Stimulated activated CD4-positive, alpha-beta T cell treated with anti-CD3 and anti-CD28 coated beads, Interleukin-15, amount 100 ng/mL, for 48 hours (primary cell): ENCODE measurements around the gene SERPINB8.

Experiments
- DNase-seq, 2 donors: peaks; one replicate each; pipeline ENCODE4 v3.0.0-alpha.2; 2020; ENCODE audit warnings: low read depth in 2 of 2

The SERPINB8 gene

DNA sequence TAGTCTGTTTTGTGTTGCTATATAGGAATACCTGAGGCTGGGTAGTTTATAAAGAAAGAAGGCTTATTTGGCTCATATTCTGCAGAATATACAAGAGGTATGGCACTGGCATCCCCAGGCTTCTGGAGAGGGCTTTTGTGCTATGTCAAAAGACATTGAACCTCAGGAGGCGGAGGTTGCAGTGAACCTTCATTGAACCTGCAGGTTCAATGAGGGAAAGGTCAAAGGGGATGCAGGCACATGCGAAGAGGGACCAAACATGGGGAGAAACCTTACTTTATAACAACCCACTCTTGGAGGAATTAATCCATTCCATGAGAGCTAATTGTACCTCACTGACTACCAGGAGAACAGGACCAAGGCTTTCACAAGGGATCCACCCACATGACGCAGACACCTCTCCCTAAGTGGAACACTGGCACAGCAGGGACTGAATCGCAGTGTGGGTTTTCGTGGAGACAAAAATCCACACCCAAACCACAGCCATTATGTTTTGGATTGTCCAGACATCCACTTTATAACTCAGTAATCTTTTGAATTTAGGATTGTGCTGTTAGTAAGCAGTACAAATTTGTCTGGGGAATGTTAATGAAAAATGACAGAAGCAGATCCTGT, 4.1 kb upstream of the SERPINB8 start:
- no peak for DNase-seq

DNA sequence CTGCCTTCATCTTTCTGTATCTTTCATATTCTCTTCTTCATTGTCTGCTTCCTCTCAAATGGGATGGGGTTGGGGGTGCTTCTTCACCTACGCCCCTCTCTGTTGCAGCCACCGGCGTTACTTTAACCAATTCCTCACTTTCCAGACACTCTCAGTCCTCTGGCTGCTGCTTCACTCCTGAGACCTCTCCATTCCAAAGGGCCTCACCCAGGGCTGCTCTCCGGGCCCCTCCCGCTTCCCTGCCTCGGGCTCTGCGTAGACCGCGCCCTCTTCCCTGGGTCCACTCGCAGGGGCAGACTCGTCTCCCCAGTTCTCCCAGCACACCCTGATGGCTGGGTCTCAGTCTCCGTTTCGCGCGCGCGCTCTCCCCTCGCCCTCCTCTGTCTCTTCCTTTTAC, 926 bp downstream of the SERPINB8 start:
- no peak for DNase-seq

DNA sequence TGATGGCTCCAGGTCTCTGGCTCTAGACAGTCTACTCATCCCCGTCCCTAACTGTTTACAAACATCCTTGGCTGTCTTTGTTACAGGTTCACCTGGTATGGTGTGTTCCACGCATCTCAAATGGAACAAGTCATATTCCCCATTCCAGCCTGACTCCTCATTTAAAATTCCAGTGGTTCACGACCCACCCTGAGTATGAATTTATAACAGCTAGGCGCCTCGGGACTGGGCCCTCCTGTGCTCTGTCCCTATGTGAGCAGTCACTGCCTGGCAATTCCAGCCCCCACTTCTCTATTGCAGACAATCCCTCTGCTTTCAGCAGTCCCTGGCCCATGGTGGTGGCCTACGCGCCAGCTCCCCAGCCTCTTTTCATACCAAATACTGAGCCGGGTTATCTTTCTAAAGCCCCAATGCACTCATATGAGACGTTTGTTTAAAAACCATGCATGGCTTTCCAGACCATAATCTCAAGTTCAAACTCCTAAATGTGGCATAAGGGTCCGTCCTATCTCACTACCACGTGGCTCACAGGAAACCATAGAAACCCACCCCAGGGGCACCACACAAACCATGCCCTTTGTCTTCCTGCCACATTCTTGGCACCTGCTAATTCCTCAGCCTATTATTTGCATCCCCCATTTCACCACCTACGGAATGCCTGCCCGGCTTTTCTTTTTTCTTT, 1.6 kb downstream of the SERPINB8 start:
- no peak for DNase-seq

DNA sequence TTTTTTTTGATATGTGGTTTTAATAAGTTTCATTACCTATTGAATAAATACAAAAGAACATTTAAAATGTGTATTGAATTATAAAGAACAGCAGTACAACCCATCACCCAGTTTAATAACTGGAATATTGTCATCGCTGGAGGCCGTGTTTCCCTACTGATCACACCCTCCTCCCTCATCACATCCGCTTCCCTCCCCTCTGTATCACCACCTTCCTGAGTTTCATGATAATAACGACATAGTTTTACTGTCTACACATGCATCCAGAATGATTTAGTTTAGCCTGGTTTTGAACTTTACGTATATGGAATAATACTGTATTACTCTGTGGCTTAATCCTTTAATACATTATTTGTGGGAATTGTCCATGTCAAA, 2.1 kb downstream of the SERPINB8 start:
- no peak for DNase-seq

DNA sequence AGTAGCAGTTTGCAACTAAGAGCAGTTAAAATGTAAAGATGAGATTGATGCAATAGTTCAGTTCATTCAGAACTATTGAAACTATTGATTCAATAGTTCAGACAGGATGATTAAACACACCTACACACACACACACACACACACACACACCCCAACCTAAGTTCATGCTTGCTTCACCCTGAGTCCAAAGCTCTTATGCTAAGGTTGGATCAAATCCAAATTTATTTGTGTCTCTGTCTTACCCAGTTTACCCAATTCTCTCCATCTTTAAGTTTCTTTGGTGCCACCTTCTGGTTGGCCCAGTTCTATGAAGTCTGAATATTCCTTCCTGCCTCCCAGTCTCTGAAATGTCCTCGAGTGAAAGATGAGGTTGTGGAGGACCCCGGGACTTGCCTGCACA, 5.1 kb downstream of the SERPINB8 start:
- DNase-seq: no peak

DNA sequence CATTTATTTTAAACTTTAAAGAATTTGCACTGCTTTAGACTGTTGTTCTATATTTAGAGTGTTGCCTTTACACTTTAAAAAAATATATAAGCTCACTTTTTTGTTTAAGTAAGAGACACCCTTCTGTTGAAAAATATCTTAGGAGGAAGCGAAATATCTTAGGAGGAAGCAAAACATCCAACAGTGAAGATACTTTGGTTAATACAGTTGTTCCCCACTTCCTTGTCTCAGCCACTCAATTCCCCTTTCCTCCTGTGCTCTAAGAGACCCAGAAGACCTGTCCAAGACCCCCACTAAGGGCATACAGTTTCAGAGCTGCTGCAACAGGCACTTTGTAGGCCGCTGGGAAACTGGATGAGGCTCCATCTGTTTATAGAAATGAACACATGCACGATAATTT, 5.7 kb downstream of the SERPINB8 start:
- DNase-seq: no peak

DNA sequence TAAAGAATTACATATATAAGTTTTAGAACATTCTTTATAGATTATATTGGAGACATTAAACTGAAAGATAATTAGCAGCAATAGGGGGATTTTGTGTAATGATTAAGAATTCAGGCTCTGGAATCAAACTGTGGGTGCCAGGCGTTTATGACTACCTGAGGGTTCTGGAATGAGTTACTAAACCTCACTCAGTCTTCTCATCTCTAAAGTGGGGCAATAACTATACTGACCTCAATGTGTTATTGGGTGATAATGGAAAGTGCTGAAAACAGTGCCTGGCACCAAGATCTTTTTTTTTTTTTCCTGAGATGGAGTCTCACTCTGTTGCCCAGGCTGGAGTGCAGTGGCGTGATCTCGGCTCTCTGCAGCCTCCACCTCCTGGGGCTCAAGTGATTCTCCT, 7.2 kb downstream of the SERPINB8 start:
- no peak for DNase-seq

DNA sequence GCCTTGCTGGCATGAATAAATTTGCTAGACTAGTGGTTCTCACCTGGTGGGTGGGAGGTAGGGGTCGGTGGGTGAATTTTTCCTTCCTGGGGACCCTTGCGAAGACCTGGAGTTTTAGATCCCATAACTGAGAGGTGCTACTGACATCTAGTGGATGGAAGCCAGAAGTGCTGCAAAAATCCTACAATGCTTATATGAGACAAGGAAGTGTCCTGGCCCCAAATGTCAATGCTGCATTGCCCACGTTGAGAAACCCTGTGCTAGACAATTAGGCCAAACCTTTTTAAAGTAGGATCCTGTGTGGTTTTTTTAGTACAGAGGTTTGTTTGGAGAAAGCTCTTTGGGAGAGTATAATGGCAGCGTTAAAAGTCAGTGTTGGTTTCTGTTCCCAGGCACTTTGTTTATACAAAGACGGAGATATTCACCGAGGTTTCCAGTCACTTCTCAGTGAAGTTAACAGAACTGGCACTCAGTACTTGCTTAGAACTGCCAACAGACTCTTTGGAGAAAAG, 9.6 kb downstream of the SERPINB8 start:
- peak in 1 of 2 donors; percentile 18 for DNase-seq

DNA sequence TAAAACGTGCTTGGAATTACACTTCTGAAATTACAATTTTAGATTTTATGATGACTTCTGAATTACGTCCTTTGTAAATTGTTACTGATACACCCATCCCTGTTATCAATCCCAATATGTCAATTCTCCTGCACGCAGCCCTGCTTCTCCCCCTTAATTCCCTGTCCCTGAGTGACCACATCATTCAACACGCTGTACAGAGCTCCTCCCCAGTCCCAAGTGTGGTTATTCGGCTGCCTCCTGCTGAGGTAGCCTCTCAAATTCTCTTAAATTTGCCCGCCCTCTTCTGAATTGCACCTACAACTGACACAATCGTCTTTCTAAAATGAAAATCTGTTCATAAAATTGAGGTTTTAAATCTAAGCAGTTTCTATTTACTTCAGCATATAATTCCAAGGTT, 10.1 kb downstream of the SERPINB8 start:
- DNase-seq: no peak

DNA sequence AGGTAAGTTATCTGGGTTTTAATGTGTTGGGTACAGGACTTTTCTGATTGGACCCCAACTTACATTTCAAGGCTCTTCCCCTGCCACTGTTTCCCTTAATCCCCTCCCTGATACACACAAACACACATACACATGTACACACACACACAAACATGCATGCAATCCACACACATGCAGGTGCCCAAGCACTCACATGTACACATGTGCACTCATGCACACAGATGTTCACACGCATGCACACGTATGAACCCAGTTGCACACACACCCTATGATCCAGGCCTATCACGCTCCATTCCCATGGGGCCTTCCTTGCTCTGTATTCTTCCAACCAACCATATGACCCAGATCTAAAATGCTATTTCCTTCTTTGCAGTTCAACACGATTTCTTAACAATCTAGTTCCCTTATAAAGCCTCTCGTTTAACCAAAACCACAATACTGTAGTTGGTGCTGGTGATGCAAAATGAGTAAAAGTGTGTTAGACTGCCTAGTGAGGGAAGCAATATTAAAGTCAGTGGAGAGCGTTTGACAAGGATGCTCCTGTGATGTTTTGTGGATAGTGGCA, 11.1 kb downstream of the SERPINB8 start:
- DNase-seq: no peak

DNA sequence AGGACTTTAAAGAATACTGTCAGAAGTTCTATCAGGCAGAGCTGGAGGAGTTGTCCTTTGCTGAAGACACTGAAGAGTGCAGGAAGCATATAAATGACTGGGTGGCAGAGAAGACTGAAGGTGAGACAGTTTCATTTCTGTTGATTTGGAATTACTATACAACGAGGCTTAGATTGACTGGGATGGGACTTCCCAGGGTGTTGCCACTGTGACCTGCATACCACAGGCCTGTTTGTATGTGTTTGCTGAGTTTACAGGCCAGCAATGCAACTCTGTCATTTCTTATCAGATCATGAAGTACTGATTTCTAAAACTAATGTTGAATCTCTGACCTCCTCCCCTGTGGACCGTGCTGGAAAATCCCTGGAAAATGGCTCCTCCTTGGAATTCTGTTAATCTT, 11.8 kb downstream of the SERPINB8 start:
- no peak for DNase-seq

DNA sequence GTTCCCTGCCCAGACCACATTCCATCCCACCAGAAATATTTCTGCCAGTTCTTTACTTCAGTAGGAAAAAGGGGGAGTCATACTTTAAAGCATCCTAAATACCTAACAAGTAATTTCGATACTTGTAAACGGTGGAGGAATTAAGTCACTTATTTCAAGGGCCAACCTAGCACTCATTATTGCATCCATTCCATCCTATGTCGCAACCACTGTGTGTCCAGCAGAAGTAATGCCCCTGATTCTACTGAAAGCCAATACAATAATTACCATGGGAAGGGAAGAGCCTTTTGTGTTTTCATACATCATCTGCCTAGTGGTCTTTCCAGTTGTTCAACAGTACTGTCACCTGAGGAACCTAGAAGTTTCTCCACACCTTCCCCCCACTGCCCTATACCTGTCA, 12.5 kb downstream of the SERPINB8 start:
- no peak for DNase-seq

DNA sequence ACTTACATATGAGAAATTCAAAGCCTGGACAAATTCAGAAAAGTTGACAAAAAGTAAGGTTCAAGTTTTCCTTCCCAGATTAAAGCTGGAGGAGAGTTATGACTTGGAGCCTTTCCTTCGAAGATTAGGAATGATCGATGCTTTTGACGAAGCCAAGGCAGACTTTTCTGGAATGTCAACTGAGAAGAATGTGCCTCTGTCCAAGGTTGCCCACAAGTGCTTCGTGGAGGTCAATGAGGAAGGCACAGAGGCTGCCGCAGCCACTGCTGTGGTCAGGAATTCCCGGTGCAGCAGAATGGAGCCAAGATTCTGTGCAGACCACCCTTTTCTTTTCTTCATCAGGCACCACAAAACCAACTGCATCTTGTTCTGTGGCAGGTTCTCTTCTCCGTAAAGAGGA, 17.0 kb downstream of the SERPINB8 start:
- DNase-seq: no peak

DNA sequence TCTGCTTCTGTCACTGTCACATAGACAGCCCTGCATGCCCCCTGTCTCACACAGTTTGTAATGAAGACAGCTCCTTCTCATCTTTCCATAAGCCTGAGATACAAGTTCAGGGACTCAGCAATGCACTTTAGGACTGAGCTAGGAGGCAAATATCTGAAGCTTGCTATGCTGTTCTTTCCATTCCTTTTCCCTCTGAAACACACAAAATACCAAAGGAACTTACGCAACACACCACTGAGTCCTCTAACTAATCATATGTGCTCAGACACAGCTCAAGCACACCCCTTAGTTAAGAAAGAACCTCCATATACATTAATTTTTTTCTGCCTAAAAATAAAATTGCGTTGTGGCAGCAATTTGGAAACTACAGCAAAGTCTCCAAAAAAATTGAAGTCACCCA, 17.9 kb downstream of the SERPINB8 start:
- no peak for DNase-seq

DNA sequence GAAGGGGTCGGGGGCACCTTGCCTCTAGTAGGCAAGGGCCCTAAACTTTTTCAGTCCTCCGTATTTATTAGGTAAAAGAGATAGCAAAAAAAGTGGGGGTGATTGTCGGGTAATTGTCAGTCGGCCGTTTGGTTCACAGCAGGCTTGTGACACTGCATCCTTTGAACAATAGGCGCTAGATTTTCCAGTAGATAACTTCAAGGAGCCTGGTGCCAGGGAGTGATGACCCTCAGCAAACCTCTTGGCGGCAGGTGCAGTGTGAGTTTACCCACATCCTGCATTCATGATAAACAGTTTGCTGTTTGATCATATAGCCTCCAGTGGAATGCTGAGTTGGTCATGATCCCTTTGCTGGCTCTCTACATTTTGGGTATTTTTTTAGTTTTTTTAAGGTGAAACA, 22.9 kb downstream of the SERPINB8 start:
- DNase-seq: no peak

DNA sequence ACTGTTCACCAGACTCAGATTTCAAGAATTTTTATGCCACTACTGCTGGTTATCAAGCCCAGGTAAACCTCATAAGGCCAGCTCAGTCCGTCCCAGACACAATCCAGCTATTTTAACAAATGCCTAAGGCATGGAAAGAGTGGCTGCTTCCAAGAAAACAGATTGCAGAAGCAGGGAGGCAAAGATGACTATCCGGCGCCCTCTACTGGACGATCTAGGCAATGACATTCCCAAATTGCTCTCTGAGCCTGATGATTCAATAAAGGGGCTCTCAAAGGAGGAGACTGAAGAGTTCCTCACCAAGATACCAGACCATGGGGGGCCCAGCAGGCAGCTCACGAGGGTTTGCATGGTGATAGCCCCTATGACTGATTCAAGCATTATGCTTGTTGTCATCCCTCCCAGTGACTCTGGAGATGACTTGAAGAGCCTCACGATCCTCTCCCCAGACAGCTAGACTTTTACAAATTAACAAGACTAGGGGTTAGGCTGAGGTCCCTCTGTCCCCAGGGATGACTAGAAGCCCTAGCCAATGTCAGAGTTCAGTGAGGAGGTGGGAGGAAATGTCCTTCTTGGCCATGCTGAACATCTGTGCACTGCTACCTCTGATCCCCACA, 25.0 kb downstream of the SERPINB8 start:
- DNase-seq: peak; percentile 17 to 19

DNA sequence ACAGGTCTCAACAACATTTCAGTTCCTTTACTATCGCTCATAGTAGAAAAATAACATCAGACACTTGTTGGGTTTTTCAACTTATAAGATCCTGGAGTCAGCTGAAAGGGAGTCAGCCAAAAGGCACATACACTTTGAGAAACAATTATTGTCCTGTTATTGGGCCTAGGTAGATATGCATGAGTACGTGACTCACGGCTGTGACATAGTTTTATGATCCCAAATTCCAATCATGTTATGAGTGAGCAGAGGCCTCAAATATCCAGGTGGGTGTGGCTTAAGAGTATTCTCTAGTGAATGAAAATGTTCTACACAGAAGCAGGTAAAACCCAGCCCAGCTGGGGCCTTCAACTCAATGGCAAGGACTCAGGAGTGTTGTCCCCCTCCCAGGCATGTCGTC, 27.2 kb downstream of the SERPINB8 start:
- no peak for DNase-seq

DNA sequence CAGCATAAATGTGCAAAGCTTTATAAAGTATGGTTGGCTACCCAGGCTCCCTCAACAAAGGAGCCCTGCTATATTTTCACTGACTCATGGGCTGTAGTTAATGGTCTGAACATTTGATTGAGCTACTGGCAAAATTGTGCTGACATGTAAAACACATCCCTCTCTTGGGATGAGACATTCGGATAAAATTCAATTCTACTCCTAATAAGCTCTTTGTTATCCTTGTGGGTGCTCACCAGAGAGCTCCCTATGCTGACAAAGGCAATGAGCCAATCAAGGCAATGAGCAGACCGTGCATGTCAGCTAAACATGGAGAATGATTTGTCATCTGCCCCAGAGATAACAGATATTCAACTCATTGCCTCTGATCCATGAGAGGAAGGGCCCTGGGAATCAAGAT, 27.7 kb downstream of the SERPINB8 start:
- DNase-seq: no peak

DNA sequence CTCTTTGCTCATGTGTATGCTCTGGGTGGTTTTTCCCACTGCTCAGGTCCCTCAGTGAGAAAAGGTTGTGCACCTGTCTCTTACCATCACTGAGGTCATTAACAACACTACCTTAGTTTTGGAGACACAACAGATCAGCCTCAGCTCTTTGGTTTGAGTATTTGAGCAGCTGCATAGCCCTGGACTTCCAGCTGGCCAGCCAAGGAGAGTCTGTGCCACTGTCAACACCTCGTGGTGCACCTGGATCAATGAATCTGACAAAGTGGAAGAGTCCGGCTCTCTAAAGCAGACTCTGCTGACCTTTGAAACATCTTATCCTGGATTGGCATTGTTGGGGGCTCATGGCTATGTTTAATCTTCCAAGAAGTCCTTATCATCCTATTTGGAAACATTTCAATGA, 30.0 kb downstream of the SERPINB8 start:
- no peak for DNase-seq

DNA sequence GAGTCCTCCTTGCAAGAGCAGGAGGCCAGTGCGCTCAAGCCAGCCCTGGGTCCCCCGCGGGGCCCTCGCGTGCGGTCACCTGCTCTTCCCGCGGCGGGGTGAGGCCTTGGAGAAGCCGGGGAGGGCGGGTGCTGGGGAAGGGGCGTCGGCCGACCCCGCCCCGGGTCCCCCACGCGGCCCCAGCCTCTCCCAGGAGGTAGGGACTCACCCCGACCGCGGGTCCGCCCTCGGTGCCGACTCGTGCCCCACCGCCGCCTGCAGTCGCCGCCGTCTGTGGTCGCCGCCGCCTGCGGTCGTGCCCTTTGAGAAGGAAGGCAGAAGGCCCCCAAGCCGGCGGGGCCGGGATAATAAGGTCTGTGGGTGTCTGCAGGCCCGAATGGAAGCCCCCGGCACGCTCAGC, 32.7 kb downstream of the SERPINB8 start:
- no peak for DNase-seq

DNA sequence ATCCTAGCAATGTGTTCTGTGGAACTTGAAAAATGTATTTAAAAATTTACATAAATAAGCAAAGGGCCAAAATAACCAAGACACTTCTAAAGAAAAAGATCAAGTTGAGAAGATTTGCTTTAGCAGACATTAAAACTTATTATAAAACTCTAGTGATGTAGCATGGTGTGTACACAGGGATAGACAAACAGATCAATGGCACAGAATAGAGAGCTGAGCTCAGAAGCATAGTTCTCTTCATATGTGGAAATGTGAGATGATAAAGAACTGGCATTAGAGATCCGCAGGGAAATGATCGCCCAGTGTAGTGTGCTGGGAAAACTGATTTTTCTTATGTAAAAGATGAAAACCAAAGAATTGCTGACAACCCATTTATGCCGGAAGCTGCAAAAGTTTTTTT, 39.4 kb downstream of the SERPINB8 start:
- DNase-seq: no peak

DNA sequence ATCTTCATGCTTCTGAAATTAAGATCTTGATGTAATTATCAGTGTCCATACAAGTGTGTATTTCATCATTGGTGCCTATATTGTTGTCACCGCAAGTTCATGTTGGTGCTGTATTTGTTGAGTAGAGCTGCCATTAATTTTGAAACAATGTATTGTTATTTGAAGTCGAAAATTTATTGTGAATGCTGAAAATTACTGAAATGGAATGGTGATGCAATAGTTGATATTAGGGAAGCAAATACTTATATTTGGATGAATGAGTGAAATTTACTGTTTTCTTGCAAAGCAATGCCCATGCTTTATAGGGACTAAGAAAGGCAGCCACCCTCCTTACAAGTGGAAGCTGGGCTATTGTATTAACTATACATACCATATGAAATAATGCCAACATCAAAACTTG, 41.6 kb downstream of the SERPINB8 start:
- no peak for DNase-seq

DNA sequence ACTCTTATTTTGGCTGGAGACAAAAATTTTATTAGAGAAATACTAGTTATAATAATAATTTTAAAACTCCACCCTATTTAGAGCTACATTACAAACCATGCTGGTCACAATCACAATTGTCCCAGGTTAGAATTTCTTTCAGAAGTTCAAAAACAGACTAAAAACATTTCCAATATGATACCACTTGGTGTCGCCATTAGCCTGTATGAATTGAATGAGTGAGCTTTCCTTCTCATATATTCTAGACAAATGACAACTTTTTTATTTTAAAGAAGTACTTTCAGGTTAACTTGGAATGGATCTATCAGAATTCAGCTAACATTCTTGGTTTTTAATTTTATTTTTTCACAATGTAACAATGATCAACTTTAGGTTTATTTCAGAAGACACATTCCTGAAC, 48.0 kb downstream of the SERPINB8 start:
- no peak for DNase-seq
